Tibial nerve (tissue), 3 donors: Measurements from ENCODE around the gene PLPP3.

ENCODE experiments used
- EP300 ChIP-seq, 2 donors: sonication (generic); formaldehyde crosslinking; IDR thresholded peaks; one replicate each; pipeline ENCODE4 v1.6.1; 2017; ENCODE audit warnings: antibody characterized with exemption in 2 of 2, mild to moderate bottlenecking in 1 of 2
- POLR2A ChIP-seq, 2 donors: fragments of 450-650 bp; IDR thresholded peaks; one replicate each; pipeline ENCODE4 v1.6.1; 2017; ENCODE audit warnings: antibody characterized with exemption in 2 of 2, mild to moderate bottlenecking in 2 of 2, moderate library complexity in 2 of 2

GRCh38 chr1:56502700-56503245 lies 76.6 kb downstream of the PLPP3 start:
- TF ChIP-seq POLR2A (IDR thresholded peaks at IDR 0.05) (no peak), EP300 (IDR thresholded peaks at IDR 0.05) (peak in 1 of 2 donors; percentile 7)
